ENCODE measurements around the gene ERLIN1.
"Not testable (repeated sequence)": the region's sequence is repeated elsewhere in the genome, so short reads cannot be mapped to it uniquely, and the experiment has no call there.

Gene ERLIN1

DNA sequence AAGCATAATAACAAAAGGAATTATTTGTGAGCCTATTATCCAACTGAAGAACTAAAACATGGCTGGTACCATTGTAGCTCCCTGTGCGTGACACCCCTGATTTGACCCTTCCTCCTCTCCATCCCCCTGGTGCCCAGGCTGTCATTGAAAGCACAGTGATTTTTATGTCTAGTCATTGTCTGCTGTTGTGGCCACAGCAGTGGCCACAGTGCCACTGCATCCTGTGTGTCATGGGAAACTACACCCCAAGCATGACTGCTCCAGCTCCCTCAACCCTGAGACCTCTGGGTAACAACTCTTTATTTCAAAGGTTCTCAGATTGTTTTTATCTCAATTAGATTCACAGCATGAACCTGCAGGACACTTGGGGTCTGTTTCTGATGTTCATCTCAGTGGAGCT, 52.0 kb downstream of the ERLIN1 start:
- DNase-seq (ENCODE audit: low read depth) = no peak

DNA sequence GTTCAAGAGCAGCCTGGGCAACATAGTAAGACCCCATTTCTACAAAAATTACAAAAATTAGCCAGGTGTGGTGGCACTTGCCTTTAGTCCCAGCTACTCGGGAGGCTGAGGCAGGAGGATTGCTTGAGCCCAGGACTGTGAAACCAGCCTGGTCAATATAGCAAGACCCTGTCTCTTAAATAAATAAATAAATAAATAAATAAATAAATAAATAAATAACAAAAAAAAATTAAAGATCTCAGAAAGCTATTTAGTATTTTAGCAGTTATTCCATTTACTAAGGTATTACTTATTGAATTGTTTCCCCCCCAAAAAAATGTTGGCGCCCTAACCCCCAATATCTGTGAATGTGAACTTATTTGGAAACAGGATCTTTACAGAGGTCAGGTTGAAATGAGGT, 53.4 kb downstream of the ERLIN1 start:
- DNase-seq (ENCODE audit: low read depth) = no peak

DNA sequence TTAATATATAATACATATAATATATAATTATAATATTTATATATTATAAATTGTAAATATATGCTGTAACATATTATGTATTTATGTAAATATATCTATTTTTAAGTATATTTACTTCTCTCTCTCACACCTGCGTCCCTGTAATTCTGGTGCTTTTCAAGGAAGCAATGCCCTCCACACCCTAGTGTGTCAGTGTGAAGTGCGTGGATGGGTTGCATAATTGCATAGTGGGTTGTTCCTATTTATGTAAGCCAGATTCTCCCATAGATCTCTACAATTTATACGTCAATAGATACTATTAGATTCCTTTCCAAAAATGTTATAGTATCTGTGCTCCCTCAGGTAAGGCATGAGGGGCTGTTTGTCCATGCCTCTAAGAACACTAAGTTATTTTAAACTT, 54.3 kb downstream of the ERLIN1 start:
- no peak for DNase-seq (ENCODE audit: low read depth)

DNA sequence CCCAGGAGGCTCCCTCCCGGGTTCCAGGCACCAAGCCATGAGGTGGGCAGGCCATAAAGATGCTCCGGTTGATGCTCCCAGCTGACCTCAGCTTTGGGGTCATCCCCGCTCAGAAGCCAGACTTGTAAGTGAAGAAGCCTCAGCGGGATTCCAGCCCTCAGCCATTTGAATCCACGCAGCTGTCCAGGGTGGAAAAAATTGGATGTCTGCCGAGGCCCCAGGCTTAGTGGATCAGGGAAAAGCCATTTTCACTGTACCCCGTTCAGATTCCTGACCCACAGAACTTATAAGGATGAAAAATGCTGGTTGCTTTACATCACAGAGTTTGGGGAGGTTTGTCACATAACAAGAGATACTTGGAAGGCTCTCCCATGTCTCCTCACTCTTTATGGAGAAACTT, 55.0 kb downstream of the ERLIN1 start:
- DNase-seq (ENCODE audit: low read depth) = no peak

DNA sequence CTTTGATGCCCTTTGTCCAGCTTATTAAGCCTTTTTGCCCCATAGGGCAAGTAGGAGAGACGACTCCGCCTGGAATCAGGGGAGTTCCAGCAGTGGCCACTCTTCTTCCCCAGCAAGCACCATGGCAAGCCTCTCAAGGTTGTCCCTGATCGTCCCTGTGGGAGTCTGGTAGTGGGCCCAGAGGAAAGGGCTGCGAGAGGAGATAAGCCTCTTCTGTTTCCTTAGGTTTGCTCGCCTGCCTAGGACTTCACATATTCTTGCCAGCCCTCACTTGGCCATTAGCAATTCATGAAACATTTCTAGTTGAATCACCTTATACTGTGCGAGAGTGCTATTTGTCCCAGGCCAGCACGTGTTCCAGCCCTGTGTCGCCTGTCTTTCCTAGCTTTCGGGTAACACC, 56.4 kb downstream of the ERLIN1 start:
- DNase-seq (ENCODE audit: low read depth) = no peak

DNA sequence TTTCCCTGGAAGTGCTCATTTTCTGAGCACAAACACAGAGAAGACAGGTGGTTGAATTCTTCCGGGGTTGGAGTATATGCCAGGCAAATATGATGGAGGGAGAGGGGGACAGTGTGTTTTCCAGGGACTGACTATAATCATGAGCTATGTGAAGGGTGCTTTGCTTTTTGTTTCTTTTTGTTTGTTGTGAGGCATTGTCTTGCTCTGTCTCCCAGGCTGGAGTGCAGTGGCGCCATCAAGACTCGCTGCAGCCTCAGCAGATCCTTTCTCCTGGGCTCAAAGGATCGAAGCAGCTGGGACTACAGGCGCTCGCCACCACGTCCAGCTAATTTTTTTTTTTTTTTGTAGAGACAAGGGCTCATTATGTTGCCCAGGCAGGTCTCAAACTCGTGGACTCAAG, 56.9 kb downstream of the ERLIN1 start:
- DNase-seq (ENCODE audit: low read depth) = no peak

DNA sequence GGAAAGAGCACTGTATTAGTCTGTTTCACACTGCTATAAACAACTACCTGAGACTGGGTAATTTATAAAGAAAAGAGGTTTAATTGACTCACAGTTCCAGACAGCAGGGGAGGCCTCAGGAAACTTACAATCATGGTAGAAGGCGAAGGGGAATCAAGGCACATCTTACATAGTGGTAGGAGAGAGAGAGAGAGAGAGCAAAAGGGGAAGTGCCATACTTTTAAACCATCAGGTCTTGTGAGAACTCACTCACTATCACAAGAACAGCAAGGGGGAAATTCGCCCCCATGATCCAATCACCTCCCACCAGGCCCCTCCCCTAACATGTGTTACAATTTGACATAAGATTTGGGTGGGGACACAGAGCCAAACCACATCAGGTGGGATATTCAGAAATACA, 60.5 kb downstream of the ERLIN1 start:
- DNase-seq (ENCODE audit: low read depth) = not testable (repeated sequence)

DNA sequence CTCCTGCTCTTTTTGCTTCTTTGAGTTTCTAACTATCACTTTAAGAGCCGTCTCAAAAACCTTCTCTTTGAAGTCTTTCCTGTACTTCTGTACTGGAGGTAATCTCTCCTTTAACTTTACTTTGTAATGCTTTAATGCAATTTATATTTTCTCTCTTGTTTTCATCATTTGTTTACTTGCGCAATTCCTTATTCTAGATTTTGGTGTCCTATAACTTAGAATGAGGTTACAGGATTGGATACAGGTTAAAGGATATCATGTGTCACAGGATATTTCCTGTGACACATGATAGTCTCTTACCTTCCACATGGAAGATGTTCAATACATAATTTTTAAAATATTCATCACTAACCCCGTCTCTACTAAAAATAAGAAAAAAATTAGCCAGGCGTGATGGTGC, 61.7 kb downstream of the ERLIN1 start:
- no peak for DNase-seq (ENCODE audit: low read depth)

DNA sequence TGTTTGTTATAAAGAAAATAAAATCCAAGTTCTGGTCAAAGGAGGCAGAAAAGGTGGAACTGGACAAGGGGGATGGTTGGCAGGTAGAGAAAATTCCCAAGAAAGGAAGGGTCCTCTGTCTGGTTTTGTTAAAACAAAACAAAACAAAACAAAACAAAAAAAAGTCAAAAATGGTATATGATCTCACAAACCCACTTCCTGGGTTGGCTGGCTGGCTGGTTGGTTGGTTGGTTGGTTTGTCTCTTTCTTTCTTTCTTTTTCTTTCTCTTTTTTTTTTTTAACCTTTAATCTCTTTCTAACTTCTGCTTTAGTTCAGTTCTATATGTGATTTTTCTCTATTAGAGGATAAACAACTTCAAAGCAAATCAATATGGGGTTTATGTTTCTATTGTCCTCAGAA, 63.0 kb downstream of the ERLIN1 start:
- no peak for DNase-seq (ENCODE audit: low read depth)

DNA sequence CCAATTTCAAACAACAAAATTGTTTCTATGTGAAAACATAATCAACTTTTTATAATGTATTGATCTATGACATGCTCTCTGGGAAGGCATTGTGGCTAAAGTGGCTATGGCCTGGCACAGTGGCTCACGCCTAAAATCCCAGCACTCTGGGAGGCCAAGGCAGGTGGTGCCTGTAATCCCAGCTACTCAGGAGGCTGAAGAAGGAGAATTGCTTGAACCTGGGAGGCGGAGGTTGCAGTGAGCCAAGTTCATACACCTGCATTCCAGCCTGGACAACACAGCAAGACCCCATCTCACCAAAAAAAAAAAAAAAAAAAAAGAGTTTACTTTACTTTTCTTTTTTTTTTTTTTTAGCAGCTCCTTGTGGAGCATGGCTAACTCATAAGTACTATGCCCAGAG, 65.3 kb downstream of the ERLIN1 start:
- DNase-seq (ENCODE audit: low read depth) = no peak

DNA sequence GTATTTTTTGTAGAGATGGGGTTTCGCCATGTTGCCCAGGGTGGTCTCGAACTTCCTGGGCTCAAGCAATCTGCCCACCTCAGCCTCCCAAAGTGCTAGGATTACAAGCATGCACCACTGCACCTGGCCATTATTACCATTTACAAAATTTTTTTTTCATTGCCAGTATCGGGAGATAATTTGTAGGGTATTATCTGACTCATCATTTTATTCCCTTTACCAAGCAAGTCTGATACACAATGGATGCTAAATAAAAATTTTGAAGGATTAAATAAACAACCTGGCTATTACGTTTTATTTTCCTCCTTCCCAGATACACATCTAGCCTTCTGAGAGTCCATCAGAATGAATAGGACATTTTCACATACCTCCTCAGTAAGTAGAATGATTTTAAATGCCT, 66.1 kb downstream of the ERLIN1 start:
- no peak for DNase-seq (ENCODE audit: low read depth)

DNA sequence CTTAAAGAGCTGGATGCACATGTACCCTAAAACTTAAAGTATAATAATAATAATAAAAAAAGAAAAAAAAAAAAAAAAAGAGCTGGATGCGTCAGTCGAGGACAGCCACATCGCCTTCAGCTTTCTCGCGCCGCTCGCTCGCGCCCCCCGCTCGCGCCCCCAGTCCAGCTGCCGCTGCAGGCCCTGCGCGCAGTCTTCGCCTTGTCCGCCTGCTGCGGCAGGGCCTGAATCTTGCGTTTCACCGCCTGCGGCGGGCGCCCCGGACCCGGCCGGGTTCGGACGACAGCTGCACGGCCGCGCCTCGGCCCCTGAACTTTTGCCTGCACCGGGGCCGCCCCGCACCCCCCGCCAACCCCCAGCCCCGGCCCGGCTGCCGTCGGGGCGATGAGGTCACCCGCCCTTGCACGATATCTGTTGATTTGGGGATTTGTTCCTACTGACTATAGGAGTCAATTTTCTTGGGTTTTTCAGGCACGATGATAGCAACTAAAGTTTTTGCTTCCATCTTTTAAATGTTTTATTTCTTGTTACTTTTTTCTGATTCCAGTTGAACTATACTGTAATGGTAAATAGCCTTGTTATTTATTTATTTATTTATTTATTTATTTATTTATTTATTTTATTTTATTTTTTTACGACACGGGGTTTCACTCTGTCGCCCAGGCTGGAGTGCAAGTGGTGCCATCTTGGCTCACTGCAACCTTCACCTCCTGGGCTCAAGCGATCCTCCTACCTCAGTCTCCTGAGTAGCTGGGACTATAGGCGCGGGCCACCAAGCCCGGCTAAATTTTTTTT, 70.7 kb downstream of the ERLIN1 start:
- no peak for DNase-seq (ENCODE audit: low read depth)

DNA sequence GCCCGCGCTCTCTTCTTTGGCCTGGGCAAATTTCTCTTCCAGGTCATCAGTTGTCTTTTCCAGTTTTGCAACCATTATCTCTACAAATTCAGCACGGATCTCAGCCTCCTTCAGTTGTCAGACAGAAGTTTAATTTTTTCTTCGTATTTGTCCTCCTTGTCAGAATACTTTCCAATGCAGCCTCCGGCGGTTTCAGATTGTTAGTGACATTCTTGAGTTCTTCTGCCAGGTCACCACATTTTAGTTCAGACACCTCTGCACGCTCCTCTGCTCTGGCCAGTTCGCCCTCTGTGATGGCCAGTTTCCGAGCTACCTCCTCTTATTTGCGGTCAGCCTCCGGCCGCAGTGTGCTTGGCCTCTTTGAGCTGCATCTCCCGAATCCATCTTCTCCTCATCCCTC, 71.4 kb downstream of the ERLIN1 start:
- no peak for DNase-seq (ENCODE audit: low read depth)

DNA sequence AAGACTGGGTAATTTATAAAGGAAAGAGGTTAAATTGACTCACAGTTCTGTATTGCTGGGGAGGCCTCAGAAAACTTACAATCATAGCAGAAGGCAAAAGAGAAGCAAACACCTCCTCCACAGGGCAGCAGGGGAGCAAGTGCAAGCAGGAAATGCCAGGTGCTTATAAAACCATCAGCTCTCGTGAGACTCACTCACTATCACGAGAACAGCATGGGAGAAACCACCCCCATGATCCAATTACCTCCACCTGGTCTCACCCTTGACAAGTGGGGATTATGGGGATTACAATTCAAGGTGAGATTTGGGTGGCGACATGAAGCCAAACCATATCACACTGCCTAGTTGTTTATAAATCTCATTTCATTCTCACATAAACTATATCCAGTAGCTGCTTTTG, 76.2 kb downstream of the ERLIN1 start:
- no peak for DNase-seq (ENCODE audit: low read depth)

DNA sequence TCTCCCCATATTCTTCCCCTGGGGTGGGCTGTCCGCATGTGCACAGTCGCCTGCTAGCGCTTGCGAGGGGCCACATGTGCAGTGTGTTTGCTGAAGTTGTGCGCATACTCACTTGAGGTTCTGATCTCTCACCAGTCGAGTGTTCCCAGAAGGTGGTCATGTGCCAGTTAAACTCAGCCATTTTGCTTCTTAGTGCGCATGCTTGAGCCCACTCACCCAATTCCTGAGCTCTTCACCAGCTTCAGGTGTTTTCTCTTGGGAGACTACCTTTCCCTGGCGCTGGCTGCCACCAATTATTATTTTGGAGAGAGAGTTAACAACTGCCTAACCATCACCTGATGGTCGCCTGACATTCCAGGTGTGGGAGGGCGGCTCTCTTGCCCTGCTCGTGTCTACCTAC, 79.0 kb downstream of the ERLIN1 start:
- DNase-seq (ENCODE audit: low read depth) = no peak

DNA sequence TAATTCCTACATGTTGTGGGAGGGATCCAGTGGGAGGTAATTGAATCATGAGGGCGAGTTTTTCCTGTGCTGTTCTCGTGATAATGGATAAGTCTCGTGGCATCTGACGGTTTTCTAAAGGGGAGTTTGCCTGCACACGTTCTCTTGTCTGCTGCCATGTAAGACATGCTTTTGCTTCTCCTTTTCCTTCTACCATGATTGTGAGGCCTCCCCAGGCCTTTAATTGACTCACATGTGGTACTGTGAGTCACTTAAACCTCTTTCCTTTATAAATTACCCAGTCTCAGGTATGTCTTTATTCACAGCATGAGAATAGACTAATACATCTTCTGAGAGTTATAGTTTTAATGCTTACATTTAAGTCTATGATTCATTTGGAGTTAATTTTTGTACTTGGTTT, 81.5 kb downstream of the ERLIN1 start:
- no peak for DNase-seq (ENCODE audit: low read depth)

DNA sequence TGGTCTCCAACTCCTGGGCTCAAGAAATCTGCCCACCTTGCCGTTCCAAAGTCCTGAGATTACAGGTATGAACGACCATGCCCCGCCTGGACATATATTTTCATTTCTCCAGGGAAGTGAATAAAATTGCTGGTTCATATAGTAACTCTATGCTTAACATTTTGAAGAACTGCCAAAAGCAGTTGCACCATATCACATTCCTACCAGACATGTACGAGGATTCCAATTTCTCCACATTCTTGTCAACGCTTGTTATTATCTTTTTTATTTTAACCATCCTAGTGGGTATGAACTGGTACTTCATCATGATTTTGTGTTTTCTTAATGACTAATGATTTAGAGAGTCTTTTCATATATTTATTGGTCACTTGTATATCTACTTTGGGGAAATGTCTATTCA, 82.2 kb downstream of the ERLIN1 start:
- no peak for DNase-seq (ENCODE audit: low read depth)

DNA sequence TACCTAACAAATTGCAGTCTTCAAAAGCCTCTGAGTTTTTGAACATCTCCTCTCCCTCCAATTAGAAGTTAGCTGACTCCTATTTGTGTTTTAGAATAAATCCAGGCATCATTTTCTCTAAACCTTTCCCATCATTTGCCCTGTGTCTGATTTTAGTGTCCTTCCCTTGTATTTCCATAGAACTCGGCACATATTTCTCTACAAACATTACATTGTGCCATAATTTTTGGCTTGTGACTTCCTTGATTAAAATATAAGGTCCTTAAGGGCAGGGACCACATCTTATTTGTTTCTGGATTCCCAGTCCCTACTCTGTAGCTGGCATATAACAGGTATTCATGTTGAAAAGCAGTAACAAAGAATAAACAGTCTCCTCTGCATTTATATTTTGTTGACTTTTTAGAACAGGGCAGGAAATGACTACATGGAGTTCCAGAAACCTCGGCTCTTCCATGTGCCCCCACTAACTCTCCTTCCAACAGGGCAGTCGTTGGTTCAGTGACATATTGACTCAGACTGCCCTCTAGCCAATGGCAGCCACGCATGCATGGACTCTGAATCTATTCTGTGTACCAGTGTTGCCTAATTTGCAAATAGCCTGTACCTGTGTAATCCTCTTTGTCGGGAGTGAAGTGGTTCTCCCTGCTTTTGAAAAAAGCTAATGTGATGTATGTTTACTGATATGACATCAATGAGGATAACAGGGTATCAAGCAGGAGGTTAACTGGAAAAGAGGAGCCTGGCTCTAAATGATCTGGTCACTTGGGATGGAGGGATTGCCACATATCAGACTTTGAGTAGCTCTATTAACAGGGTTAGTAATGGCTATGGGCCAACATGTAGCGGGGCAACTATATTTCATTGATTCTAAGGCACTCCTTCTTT, 84.4 kb downstream of the ERLIN1 start:
- no peak for DNase-seq (ENCODE audit: low read depth)

DNA sequence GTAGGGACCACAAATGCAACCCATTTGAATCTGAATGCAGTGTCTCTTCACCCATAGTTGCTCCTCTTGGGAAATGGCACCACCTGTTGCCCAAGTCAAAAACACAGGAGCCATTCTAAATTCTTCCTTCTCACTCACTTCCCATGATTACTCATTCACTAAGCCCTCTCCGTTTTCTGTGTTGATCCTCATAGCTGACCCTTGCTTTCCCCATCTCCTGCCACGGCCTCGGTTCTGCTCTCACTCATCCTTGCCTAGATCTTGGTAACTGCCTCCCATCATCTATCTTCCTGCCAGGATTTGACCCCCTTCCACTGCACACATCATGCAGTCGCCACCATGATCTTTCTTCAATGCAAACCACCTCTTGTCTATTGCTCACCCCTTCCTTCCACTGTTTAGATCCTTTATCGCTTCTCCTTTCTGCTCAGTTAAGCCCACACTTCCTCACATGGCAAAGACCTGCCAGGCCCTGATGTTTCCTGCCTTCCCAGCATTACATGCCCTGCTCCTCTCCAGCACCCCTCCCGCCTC, 85.1 kb downstream of the ERLIN1 start:
- DNase-seq (ENCODE audit: low read depth) = no peak

Data from T follicular helper cell (primary cell).